ENCODE results near the gene IL16.

DNA sequence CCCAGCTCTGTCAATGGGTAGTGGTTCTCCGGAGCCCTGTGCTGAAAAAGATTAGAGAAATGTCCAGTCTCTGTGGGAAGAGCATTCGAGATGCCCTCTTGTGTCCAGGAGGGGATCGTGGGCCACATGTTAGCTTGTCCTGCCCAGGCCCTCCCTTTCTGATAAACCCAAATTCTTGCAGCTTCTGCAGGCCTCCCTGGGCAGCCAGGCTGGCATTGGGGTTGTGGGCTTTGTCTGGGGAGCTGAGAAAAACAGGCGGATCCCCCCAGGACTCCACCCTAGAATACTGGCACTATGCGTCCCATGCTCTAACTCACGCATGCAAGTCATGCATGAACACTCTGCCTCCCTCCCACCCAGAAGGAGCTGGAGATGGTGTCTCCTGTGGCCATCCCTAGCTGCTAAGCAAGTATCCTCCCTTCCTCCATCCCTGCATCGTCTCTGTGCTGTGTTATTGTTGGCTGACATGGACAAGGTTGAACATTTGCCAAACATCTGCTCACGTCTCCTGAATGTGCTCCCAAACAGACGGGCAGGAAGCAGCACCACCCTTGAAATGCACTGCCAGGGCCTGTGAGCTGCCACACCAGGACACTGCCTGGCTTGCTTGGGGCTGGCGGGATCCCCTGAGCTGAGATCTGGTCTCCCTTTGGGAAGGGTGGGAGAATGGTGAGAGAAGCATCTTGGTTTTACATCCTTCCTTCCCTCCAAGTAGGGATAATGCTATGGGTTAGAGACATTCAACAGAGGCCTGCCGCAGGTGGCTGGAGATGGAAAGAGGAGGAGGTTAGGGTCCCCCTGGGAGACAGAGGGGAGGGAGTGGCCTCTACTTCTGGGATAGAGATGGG lies 36.1 kb upstream of the IL16 start:
- TF ChIP-seq, protein P1, sequence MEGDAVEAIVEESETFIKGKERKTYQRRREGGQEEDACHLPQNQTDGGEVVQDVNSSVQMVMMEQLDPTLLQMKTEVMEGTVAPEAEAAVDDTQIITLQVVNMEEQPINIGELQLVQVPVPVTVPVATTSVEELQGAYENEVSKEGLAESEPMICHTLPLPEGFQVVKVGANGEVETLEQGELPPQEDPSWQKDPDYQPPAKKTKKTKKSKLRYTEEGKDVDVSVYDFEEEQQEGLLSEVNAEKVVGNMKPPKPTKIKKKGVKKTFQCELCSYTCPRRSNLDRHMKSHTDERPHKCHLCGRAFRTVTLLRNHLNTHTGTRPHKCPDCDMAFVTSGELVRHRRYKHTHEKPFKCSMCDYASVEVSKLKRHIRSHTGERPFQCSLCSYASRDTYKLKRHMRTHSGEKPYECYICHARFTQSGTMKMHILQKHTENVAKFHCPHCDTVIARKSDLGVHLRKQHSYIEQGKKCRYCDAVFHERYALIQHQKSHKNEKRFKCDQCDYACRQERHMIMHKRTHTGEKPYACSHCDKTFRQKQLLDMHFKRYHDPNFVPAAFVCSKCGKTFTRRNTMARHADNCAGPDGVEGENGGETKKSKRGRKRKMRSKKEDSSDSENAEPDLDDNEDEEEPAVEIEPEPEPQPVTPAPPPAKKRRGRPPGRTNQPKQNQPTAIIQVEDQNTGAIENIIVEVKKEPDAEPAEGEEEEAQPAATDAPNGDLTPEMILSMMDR (conservative IDR thresholded peaks at IDR 0.05 in 1 of 2, IDR thresholded peaks at IDR 0.05 in 1 of 2; ENCODE audit: extremely low read depth in 1 of 2, insufficient read depth in 1 of 2, low read depth in 1 of 2, low read length in 2 of 2): no peak
- TF ChIP-seq EZH2 (IDR thresholded peaks at IDR 0.05; ENCODE audit: borderline replicate concordance, low read length): no peak

Measured in mammary epithelial cell (primary cell).